SW480 (cell line): ENCODE measurements around the gene SNW1.
A peak's percentile ranks its signal among the peaks of the same experiment; 100 is the strongest.
"Not testable (repeated sequence)": the region's sequence is repeated elsewhere in the genome, so short reads cannot be mapped to it uniquely, and the experiment has no call there.

Experiments used
- DNase-seq: peaks from one replicate; pipeline ENCODE4 v3.0.0-alpha.2; 2016; ENCODE audit warnings: low spot score

Gene SNW1

DNA sequence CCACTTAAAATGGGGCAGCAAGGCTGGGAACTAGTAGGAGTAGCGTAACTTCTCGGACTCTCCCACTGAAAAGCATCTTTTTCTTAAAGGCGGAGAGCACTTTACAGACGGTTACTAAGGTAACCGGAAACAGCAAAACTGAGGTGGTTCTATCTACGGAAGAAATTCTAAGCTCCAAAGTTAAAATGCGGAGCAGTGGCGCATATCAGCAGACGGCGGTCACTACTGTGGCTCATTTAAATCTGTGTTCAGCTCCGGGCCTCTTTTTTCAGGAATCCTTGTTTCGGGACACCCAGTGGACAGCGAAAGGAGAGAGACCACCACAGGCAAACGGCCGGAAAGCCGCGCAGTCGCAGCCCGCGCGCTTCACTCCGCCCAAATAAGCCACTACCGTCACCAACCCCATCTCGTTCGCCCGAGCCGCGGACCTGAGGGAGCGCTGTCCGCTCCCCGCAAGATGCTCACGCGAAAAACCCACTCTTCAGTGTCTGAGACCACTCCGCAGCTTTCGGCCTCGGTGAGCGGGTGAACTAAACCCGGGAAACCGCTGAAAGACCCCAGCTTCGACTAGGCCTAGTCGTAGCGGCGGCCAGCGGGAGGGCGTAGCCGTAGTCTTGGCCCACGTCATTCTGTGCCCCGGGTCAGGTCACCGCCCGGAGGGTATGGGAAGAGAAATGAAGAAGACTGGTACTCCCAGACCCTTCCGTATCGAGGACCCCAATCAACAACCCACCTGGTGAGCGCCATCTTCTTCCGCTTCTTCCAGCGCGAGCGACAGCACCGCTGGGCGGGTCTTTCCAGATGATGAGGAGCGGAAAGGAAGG is at the start of gene SNW1:
TSS of gene SNW1 (minus strand) at position 776 of the 824 bp plus-strand sequence. CDS start at position 747, 29 bp downstream.
- DNase-seq, result peak; percentile 97

DNA sequence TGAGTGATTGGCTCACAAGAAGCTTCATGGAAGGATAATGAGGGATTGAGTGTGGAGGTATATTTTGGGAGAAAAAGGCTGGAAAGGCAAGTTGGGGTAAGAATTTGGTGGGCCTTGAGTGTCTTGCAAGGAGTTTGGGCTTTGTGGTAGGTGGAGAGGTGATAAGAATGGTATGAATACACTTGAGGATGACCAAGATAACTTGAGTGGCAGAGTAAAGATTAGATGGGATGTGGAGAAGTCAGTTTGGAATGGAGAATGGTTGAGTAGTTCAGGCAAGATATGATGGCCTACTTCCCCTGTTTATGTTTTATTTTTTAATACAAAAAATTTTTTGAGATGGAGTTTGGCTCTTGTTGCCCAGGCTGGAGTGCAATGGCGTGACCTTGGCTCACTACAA is 48.1 kb upstream of the SNW1 start:
- DNase-seq, result no peak

DNA sequence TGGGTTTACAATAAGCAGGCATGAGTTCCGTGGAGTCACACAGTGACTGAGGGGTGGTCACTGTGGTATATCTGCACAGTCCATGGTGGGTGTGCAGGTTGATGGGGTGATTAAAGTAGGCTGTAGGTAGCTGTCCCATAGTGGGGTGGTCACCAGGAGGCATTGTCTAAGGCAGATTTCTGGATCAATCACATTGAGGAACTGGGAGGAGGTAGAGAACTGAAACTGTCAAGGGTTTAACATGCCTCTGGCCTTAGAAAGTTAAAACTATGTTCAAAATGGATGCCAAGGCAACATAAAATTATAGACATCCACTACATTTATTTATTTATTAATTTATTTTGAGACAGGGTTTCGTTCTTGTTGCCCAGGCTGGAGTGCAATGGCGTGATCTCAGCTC is 47.3 kb upstream of the SNW1 start:
- DNase-seq, result no peak

DNA sequence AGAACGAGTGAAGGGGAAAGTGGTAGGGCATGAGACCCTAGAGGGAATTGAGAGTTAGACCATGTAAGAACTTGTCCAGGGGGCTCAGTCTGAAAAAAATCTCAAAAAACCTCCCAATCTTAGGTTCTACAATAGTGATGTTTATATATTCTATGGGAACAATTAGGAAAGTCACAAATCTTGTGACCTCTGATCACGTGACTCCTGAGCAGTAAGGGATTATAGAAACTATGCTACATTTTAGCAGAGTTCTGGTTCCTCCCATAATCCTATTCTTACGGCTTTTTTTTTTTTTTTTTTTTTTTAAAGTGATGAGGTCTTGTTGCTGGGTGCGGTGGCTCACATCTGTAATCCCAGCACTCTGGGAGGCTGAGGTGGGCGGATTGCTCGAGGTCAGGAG is 44.8 kb upstream of the SNW1 start:
- DNase-seq, result no peak

DNA sequence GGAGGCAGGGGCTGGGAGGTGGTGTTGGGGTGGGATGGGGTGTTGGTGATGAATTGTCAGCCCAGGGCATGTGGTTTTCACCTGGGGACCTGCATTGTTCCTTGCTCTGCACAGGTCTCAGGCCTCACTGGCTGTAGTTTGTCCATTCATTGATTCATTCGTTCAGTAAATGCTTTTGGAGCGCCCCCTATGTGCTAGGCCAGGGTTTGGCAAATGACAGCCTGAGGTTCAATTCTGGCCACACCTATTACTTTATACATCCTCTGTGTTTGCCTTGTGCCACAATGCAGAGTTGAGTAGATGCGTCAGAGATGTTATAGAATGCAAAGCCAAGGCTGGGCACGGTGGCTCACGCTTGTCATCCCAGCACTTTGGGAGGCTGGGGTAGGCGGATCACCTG is 43.6 kb upstream of the SNW1 start:
- DNase-seq, result peak; percentile 39

DNA sequence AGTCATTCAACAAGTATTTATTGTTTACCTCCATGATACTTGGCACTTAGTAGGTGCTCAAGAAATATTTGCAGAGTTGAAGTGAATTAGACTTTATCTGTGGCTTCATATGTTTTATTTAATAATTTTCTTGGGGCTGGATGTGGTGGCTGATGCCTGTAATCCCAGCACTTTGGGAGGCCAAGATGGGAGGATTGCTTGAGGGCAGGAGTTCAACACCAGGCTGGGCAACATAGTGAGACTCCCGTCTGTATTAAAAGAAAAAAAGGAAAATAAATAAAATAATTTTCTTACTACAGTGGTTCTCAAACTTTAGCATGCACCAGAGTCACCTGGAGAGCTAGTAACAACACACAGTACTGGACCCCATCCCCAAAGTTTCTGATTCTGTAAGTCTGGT is 39.9 kb upstream of the SNW1 start:
- no peak for DNase-seq

DNA sequence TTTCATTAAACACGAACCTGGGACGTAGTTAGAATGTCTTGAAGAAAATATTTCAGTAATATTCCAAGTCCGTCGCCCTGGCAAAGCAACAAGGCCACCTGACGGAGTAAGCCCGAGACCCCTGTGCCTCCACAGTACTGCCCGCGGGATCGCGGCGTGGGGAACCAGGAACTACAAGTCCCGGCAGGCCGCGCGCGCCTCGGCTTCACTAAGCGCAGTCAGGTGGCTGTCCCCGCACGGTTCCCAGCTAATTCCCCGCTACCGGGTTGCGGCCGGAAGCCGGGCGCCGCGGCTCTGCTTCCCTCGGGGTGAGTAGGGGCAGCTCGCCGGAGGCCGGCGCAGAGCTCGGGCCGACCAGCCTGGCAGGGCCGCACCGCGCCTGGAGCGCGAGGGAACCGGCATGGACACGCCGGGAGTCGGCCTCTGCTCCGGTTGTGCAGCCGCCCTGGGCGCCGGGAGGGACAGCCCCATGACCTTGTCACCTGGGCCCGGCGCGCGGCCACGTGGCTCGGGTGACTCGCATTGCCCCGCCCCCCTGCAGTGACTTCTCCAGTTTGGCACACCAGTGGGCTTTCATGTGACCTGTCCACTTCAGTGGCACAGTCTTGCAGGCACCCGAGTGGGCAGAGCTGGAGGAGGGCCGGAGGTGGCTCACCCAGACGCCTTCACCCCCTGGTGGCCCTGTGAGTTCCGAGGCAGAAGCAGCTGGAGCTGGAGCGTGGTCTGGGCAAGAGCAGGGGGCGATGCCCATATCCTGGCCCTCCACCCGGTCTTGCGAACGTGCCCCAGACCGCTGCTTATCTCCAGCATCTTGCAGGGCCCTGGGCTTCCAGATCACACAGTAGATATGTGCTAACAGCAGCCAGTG is 39.1 kb upstream of the SNW1 start, which contains the start of gene ADCK1:
TSS of gene ADCK1 (plus strand) at position 247 of the 868 bp plus-strand sequence. CDS start 18,870 bp downstream, outside the sequence.
- peak; percentile 84 for DNase-seq

DNA sequence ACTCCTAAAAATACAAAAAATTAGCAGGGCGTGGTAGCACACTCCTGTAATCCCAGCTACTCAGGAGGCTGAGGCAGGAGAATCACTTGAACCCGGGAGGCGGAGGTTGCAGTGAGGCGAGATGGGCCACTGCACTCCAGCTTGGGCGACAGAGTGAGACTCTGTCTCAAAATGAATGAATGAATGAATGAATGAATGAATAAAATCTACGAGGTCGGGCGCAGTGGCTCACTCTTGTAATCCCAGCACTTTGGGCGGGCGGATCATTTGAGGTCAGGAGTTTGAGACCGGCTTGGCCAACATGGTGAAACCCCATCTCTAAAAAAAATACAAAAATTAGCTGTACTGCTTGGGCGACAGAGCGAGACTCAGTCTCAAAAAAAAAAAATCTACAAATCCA is 38.5 kb upstream of the SNW1 start:
- not testable (repeated sequence) for DNase-seq

DNA sequence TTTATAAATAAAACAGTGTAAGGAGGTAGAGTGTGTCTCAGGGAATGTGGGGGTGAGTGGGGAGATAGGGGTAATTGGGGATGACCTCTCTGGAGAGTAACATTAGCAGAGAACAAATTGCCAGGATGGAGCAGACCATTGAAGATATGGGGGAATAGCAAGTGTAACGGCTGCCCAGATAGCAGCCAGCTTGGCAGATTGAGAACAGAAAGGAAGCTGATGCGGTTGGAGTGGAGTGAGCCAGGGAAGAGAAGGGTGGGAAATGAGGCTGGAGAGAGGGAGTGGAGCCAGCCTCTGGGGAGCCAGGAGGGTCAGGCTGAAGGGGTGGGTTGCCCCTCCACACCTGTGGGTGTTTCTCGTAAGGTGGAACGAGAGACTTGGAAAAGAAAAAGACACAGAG is 33.4 kb upstream of the SNW1 start:
- no peak for DNase-seq

DNA sequence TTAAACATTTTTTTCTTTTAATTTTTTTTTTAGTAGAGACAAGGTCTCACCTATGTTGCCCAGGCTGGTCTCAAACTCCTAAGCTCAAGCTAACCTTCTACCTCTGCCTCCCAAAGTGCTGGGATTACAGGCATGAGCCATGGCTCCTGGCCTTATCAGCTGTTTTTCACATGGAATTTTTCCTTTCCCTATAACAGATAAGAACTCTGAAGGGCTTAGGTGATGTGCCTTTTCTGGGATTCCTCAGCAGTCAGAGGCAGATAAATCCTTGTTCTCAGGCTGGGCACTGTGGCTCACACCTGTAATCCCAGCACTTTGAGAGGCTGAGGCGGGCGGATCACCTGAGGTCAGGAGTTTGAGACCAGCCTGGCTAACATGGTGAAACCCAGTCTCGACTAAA is 32.3 kb upstream of the SNW1 start:
- not testable (repeated sequence) for DNase-seq

DNA sequence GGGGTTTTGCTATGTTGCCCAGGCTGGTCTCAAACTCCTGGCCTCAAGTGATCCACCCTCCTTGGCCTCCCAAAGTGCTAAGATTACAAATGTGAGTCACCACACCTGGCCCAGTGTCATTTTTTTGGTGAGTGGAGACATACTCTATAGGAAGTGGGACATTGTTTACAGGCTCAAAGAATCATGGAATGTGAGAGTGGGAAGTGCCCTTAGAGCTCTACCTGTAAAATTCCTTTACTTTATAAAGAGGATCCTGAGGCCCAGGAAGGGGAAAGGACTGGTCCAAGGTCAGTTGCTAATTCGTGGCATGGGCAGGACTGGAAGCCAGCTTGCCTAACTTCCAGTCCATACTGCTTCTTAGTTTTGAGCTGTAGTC is 30.3 kb upstream of the SNW1 start:
- peak; percentile 27 for DNase-seq

DNA sequence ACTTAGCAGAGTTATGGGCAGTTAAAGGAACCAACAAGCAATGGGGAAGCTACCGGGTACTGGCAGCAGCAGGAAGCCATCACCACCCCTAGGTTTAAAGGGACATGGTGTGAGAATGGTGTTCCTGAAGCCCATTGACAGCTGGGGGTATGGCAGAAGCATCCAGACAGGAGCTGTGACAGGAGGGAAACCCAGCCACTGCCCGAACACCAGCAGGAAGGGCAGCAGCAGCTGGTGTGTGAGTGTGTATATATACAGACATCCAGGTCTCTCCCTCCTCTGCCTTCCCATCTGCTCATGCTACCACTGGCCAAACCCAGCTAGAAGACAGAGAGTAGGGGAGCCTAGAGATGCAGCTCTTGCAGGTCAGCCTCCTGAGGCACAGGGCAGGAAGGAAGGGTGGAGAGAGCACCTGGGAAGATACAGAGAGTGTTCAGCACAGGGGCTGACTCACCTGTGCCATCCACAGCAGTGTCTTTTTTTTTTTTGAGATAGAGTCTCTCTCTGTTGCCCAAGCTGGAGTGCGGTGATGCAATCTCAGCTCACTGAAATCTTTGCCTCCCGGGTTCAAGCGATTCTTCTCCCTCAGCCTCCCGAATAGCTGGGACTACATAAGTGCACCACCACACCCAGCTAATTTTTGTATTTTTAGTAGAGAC is 29.7 kb upstream of the SNW1 start:
- no peak for DNase-seq

DNA sequence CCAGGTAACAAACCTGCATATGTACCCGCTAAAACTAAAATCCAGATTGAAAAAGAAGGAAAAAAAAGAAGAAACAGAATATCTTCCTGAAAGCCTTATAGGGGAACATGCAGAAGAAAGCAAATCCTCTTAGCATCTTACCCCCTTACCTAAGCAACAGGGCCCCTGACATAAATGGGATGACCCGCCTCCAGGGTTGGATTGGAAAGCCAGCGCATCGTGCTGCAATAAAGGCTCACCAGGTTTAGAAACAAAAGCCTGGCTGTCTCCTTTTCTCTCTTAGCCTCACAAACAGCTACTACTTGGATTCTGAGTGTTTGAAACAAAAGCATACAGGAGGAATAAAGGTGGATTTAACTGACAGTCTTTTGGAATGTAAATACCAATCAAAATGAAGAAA is 25.2 kb upstream of the SNW1 start:
- no peak for DNase-seq

DNA sequence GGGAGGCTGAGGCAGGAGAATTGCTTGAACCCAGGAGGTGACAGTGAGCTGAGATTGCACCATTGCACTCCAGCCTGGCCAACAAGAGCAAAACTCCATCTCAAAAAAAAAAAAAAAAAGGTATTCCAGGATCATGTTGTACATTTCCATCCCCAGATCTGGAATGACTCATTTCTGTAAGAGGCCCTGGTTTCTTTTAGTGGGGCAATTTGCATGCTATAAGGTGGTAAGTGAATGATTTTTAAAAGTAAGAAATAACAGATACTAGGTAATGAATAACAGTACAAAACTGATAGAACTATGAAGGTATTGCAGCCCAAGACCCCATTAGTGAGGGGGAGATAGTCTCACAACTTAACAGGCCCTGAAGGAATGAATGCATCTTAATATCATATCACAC is 21.2 kb upstream of the SNW1 start:
- no peak for DNase-seq

DNA sequence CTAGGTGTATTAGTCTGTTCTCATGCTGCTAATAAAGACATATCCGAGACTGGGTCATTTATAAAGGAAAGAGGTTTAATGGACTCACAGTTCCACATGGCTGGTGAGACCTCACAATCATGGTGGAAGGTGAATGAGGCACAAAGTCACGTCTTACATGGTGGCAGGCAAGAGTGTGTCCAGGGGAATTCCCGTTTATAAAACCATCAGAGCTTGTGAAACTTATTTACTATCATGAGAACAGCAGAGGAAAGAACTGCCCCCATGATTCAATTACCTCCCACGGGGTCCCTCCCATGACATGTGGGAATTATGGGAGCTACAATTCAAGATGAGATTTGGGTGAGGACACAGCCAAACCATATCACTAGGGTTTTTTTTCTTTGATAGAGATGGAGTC is 13.0 kb upstream of the SNW1 start:
- DNase-seq, result not testable (repeated sequence)

DNA sequence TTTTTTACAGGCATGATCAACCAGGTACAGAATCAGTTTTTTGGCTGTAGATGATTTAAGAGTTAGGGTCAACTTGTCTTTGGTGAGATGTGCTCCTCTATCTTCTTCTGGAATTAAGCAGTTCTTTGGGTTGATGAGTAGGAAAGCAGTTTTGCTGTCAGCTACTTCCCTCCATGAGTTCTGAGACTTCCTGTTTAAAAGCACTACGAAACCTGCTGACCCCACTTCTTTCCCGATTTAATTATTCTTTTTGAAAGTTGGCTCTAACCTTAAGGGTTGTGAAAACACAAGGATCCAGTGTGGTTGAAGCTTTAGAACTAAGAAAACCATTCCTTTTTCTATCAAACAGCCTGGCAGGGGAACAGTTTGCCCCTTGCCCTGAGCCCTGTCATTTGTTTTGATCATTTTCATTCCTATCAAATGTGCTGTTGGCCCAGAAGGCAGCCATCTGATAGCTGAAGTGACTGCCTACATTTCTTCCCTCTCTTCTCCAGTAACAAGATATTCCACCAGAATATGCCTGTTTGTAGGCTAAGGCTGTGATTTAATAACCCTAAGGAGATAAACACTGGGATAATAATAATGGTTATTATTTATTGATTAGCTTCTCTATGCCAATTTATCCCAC is 7.6 kb upstream of the SNW1 start:
- not testable (repeated sequence) for DNase-seq

DNA sequence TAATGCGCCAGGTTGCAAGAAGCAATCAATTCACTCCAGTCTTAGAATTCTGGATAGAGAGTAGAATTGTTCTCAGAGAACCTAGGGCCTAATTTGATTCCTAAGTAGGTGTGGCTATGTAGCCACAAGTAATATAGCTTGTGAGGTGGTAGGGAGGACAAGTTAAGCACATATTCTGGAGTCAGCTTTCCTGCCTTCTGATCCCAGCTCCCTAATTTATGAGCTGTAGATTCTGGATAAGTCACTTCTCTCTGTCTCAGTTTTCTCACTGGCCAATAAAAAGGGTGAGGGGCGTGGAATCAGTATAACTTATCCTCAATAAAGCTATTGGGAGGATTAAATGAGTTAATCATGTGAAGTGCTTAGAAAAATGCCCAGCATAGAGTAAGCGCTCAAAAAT is 3.0 kb upstream of the SNW1 start:
- no peak for DNase-seq

DNA sequence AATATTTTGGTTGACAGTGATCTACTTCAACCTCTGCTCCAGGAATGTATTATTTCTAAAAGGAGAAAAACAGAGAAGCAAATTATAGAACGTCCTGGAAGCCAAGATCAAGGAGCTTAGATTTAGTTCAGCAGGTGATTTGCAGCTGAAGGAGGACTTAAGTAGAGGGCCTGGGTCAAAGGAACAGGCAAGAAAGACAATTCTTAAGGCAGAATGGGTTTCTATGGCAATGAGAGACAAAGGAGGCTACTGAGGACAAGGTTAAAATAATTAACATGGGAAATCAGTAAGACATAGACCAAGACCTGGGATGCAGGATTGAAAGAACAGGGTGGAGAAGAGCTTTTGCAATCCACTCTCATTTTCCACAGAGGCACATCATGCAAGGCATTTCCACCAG is 2.4 kb upstream of the SNW1 start:
- no peak for DNase-seq

DNA sequence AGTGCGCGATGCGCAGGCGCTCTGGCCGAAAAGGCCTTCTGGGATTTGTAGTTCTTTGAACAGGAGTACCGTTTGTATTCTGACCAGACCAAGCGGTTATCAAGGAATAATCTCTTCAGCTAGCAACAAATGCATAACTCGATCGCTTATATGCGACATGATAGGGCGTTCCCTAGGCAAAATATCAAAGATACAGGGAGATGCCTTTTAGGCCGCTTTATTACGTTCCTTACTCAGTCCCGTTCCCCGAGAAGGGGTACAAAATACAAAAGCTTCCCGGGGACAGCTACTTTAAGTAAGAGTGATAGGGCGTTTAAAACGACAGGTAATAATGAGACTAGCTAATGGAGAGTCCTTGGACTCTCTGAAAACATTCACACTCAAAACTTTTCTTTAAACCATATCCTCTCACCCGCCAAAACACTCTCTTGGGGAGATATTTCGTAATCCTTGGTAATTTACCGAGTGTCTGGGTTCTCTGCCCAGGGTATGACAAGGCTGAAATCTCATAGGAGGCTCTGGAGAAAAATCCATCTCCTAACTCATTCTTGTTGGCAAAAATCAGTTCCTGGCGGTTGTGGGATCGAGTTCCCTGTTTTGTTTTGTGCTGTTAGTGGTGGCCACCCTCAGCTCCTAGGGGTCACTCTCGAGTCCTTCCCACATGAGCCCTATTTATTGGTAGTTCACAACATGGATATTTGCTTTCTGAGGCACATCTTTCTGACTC is 412 bp upstream of the SNW1 start:
- peak; percentile 54 for DNase-seq

DNA sequence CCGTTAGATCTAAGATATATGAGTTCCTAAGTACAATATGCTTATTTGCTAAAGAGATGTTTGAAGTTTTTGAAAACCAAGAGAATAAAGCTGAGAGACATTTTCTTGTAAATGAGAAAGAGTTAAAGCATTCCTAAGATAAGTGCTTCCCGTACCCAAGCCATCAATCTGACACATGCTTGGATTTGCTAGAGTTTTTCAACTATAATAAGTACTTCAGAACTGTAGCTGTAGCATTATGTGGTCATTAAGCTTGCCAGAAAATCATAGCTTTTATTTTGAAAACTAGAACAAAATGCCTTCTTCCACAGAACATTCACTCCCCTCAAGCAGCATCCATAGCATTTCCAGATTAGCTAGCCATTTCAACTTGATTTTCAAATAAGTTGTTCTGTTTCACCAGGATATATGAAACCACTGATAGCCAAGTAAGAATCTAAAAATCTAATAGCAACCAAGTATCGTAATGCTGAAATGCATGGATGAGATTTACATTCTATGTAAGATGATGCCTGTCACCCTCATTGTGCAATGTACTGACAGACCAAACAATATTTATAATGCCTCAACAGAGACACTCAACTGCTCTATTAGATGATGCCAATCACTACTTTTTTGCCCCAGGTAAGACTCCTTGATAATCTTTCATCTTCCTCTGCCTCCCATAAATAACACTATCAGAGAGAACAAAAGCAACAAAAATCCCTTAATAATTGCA is 8.0 kb downstream of the SNW1 start:
- no peak for DNase-seq

DNA sequence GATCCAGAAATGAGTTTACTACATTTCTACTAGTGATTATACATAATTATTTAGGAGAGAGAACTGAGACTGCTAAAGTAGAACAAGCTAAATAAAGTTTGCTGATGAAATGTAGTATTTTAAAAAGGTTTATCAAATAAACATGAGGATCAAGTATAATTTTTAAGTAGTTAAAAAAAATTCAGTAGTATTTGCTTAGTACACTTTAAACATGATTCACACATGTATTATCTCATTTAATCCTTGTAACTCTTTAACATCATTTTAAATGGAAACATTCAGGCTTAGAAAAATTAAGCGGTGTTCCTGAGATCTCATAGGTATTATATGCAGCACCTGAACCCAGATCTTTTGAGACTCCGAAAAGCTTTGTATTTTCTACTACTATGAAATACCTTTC is 8.7 kb downstream of the SNW1 start:
- DNase-seq, result no peak
